Measurements from ENCODE around the gene GPR39. TPM values are rescaled to one million over a fixed set of nuclear protein-coding genes. Genes with fewer than 3 reads are reported as not detected.

The GPR39 gene
- polyA plus RNA-seq, 1 donor from 2014 or later = 1.1 TPM

DNA sequence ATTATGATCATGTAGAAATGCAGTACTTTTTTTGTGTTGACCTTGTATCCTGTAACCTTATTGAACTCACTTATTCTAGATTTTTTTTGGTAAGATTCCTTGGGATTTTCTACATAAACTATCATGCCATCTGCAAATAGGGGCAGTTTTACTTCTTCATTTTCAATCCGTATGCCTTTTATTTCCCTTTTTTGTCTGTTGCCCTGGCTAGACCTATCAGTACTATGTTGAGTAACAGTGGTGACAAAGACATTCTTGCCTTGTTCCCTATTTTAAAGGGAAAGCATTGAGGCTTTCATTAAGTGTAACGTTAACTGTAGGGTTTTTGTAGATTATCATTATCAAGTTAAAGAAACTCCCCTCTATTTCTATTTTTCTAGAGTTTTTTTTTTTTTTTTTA lies 161.1 kb downstream of the GPR39 start:
- H3K27me3 ChIP-seq (ENCODE audit: insufficient read depth, low read depth, low read length) = no peaks in the 10 kb centered on the region
- TF ChIP-seq EZH2 (IDR thresholded peaks at IDR 0.05; ENCODE audit: borderline replicate concordance, insufficient read depth, low read length, poor library complexity, severe bottlenecking) (no peak), EP300 (conservative IDR thresholded peaks at IDR 0.05; ENCODE audit: poor library complexity, severe bottlenecking) (no peak), TAF1 (IDR thresholded peaks at IDR 0.05; ENCODE audit: low read depth) (no peak), MXI1 (conservative IDR thresholded peaks at IDR 0.05; ENCODE audit: poor library complexity, severe bottlenecking) (no peak), POLR2AphosphoS5 (IDR thresholded peaks at IDR 0.05) (no peak)
- TF ChIP-seq, protein P1, sequence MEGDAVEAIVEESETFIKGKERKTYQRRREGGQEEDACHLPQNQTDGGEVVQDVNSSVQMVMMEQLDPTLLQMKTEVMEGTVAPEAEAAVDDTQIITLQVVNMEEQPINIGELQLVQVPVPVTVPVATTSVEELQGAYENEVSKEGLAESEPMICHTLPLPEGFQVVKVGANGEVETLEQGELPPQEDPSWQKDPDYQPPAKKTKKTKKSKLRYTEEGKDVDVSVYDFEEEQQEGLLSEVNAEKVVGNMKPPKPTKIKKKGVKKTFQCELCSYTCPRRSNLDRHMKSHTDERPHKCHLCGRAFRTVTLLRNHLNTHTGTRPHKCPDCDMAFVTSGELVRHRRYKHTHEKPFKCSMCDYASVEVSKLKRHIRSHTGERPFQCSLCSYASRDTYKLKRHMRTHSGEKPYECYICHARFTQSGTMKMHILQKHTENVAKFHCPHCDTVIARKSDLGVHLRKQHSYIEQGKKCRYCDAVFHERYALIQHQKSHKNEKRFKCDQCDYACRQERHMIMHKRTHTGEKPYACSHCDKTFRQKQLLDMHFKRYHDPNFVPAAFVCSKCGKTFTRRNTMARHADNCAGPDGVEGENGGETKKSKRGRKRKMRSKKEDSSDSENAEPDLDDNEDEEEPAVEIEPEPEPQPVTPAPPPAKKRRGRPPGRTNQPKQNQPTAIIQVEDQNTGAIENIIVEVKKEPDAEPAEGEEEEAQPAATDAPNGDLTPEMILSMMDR (IDR thresholded peaks at IDR 0.05; ENCODE audit: poor library complexity, severe bottlenecking) = no peak
- H2AFZ ChIP-seq (ENCODE audit: low read depth, low read length) = no peak overlapping the region
- H3K79me2 ChIP-seq (replicated peaks; ENCODE audit: insufficient read depth, low read length) = no peaks in the 10 kb centered on the region
- H3K4me3 ChIP-seq (ENCODE audit: low read length) = no peak overlapping the region
- H4K20me1 ChIP-seq (ENCODE audit: insufficient read depth) = no peaks in the 10 kb centered on the region
- H3K36me3 ChIP-seq (ENCODE audit: insufficient read depth, low read length) = no peaks in the 10 kb centered on the region
- H3K4me2 ChIP-seq (ENCODE audit: low read length) = no peak overlapping the region
- no peak overlapping the region for H3K27ac ChIP-seq (ENCODE audit: low read length)
- H3F3A ChIP-seq (ENCODE audit: insufficient read depth, low read length, poor library complexity, severe bottlenecking) = no peaks in the 10 kb centered on the region
- no peaks in the 10 kb centered on the region for H3K9me2 ChIP-seq (ENCODE audit: insufficient read depth, low read length)
- no peak overlapping the region for H3K9ac ChIP-seq (ENCODE audit: low read length)
- H3K9me3 ChIP-seq (ENCODE audit: low read length) = no peaks in the 10 kb centered on the region

DNA sequence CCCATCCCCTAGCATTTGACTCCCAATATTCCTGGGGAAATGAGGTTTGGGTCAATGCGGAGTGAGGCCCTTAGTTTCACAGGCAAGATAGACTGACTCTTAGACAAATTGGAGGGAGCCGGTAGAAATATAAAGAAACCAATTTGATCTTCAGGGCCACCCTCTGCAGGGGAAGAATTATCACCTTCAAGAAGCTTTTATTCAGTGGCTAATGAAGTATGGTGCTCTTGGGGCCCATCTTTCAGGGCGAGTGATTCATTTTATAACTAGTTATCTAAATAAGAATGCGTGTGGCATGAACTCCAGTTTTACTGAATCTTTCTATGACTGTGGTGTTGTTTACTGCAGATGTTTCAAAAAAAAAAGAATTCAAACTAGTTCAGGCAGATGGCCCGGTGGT lies 165.0 kb downstream of the GPR39 start:
- Histone ChIP-seq H3F3A (ENCODE audit: insufficient read depth, low read length, poor library complexity, severe bottlenecking) (no peaks in the 10 kb centered on the region), H3K4me3 (ENCODE audit: low read length) (no peak overlapping the region), H3K36me3 (ENCODE audit: insufficient read depth, low read length) (no peaks in the 10 kb centered on the region), H3K9ac (ENCODE audit: low read length) (no peak overlapping the region), H3K27ac (ENCODE audit: low read length) (no peak overlapping the region), H4K20me1 (ENCODE audit: insufficient read depth) (no peaks in the 10 kb centered on the region), H2AFZ (ENCODE audit: low read depth, low read length) (no peak overlapping the region), H3K79me2 (replicated peaks; ENCODE audit: insufficient read depth, low read length) (no peaks in the 10 kb centered on the region), H3K9me3 (ENCODE audit: low read length) (no peaks in the 10 kb centered on the region), H3K4me2 (ENCODE audit: low read length) (no peak overlapping the region), H3K27me3 (ENCODE audit: insufficient read depth, low read depth, low read length) (no peaks in the 10 kb centered on the region), H3K9me2 (ENCODE audit: insufficient read depth, low read length) (no peaks in the 10 kb centered on the region)
- TF ChIP-seq EZH2 (IDR thresholded peaks at IDR 0.05; ENCODE audit: borderline replicate concordance, insufficient read depth, low read length, poor library complexity, severe bottlenecking) (no peak), RAD21 (conservative IDR thresholded peaks at IDR 0.05) (no peak), SMC3 (conservative IDR thresholded peaks at IDR 0.05; ENCODE audit: poor library complexity) (no peak), EP300 (conservative IDR thresholded peaks at IDR 0.05; ENCODE audit: poor library complexity, severe bottlenecking) (no peak), TAF1 (IDR thresholded peaks at IDR 0.05; ENCODE audit: low read depth) (no peak), POLR2AphosphoS5 (IDR thresholded peaks at IDR 0.05) (no peak), MXI1 (conservative IDR thresholded peaks at IDR 0.05; ENCODE audit: poor library complexity, severe bottlenecking) (no peak)
- TF ChIP-seq, protein P2, sequence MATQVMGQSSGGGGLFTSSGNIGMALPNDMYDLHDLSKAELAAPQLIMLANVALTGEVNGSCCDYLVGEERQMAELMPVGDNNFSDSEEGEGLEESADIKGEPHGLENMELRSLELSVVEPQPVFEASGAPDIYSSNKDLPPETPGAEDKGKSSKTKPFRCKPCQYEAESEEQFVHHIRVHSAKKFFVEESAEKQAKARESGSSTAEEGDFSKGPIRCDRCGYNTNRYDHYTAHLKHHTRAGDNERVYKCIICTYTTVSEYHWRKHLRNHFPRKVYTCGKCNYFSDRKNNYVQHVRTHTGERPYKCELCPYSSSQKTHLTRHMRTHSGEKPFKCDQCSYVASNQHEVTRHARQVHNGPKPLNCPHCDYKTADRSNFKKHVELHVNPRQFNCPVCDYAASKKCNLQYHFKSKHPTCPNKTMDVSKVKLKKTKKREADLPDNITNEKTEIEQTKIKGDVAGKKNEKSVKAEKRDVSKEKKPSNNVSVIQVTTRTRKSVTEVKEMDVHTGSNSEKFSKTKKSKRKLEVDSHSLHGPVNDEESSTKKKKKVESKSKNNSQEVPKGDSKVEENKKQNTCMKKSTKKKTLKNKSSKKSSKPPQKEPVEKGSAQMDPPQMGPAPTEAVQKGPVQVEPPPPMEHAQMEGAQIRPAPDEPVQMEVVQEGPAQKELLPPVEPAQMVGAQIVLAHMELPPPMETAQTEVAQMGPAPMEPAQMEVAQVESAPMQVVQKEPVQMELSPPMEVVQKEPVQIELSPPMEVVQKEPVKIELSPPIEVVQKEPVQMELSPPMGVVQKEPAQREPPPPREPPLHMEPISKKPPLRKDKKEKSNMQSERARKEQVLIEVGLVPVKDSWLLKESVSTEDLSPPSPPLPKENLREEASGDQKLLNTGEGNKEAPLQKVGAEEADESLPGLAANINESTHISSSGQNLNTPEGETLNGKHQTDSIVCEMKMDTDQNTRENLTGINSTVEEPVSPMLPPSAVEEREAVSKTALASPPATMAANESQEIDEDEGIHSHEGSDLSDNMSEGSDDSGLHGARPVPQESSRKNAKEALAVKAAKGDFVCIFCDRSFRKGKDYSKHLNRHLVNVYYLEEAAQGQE (IDR thresholded peaks at IDR 0.05; ENCODE audit: borderline replicate concordance) = no peak
- TF ChIP-seq, protein P1 (IDR thresholded peaks at IDR 0.05; ENCODE audit: poor library complexity, severe bottlenecking) = no peak
